ENCODE results near the gene PIMREG. TPM values are rescaled to one million over a fixed set of nuclear protein-coding genes. Genes with fewer than 3 reads are reported as not detected.
A peak's percentile ranks its signal among the peaks of the same experiment; 100 is the strongest.

PIMREG gene
- total RNA-seq, 1 experiment from 2014 or later = 93.6 TPM

DNA sequence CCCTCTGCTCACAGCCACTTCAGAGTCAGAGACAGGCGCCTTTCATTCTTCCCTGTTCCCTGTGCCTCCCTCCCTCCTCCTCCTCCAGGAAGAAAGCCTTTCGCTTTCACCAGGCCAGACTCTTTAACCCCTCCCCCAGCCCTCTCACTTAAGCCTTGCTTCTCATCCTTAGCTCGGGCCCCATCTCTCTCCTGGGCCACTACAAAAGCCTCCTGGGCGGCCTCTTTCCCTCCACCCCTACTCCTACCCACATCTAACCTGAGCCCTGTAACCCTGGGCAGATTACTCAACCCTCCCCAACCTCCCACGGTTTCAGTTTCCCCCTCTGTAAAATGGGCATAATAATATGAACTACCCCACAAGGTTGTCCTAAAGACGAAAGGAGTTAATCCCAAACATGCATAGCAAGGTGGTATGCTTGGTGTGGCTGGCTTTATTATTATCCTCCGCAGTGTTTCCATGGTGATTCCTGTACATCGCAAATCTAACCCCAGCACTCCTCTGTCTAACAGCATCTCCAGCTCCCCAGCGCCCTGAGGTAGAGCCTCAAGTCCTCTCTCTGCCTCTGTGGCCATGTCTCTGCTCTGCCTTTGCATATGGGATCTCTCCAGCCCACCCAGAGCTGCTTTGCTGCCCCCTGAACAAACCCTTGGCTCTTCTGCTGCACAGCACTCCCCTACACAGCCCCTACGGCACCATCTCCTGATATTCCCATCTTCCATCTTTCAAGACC, 17.7 kb downstream of the PIMREG start:
- Histone ChIP-seq H3K27me3 (ENCODE audit: control insufficient read depth, insufficient read depth, low read length) (no peaks in the 10 kb centered on the region; the same call in 1 of the 2 replicates), H3K36me3 (replicated peaks; ENCODE audit: control insufficient read depth, insufficient read depth, low read length) (no peaks in the 10 kb centered on the region), H3K4me3 (ENCODE audit: insufficient read depth, low read depth, low read length) (no peak overlapping the region)
- peak; percentile 91 for DNase-seq

DNA sequence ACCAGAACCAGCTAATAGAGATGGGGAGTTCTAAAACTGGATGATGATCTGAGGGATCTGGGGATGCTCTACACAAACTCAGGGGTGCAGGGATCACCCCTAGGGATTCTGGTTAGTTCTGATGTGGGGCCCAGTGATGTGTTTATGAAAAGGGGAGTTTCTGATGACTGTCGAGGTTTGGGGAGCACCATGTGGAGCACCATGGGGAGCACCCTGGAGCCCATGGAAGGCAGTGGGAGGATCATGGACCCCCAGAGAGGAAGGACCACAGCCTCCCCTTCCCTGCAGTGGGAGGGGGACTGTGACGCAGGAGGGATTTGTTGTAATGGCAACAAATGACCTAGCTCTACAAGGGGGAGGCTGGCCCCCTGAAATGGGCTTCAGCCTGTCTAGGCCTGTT, 18.4 kb downstream of the PIMREG start:
- no peaks in the 10 kb centered on the region; the same call in 1 of the 2 replicates for H3K27me3 ChIP-seq (ENCODE audit: control insufficient read depth, insufficient read depth, low read length)
- no peaks in the 10 kb centered on the region for H3K36me3 ChIP-seq (replicated peaks; ENCODE audit: control insufficient read depth, insufficient read depth, low read length)
- DNase-seq = no peak
- H3K4me3 ChIP-seq (ENCODE audit: insufficient read depth, low read depth, low read length) = no peak overlapping the region

DNA sequence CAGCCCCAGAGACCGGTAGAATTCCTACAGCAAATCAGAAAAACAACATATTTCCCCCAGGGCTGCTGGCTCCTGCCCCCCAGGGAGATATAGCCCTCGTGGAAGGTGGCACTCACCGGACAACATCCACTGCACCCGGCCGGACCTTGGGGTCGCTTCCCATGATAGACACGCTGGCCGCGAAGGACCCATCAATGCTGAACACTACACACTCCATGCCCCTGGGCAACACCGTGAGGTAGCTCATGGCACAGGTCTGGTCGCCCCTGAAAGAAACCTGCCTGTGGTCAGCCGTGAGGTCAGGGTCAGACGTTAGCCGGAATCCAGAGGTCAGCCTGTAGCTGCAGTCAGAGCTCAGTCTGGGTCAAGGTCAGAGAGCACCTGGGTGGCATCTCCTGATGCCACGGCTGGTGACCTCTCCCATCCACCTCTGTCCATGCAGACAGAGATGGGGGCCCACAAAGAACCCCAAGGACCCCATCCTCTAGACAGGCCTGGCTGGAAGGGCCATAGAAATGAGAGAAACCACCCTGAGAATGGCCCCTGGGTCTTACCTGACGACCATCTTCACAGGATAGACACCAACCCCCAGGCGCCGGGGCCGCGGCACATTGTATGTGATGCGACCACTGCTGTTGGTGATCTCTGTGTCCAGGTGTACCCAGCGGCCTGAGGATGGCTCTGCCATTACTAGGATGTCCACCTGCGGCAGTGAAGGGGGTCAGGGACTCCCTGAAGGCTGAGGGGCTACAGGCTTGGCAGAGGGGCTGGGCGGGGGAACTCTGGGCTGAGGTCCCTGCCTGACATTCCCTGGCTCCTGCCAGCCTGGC, 19.6 kb downstream of the PIMREG start:
- no peak for DNase-seq
- Histone ChIP-seq H3K4me3 (ENCODE audit: insufficient read depth, low read depth, low read length) (no peak overlapping the region), H3K27me3 (ENCODE audit: control insufficient read depth, insufficient read depth, low read length) (no peaks in the 10 kb centered on the region; the same call in 1 of the 2 replicates), H3K36me3 (replicated peaks; ENCODE audit: control insufficient read depth, insufficient read depth, low read length) (no peaks in the 10 kb centered on the region)

DNA sequence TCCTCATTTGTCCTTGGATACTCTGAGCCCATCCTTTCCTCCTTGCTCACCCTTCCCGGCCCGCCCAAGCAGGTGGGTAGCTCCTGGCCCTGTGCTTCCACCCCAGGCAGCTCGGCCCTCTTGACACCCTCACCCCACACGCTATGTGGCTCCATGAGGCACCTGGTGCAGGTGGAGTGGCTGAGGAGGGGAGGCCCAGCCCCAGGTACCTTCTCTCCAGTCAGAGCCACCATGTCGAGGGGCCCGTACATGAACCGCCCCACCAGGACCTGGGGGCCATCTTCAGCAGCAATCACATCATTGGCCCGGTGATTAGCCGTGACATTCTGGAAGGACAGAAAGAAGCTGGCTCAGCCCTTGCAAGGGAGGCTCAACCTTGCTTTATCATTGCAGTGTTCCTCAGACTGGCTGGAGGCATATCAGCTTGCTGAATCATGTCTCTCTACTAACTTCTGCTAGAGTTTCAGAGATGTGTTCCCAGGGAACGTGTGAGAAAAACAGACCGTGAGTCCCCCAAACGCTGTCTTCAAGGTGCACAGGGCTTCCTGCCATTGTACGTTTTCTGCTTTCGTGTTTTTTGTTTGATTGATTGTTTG, 20.3 kb downstream of the PIMREG start:
- no peaks in the 10 kb centered on the region for H3K36me3 ChIP-seq (replicated peaks; ENCODE audit: control insufficient read depth, insufficient read depth, low read length)
- H3K4me3 ChIP-seq (ENCODE audit: insufficient read depth, low read depth, low read length) = no peak overlapping the region
- DNase-seq = no peak
- H3K27me3 ChIP-seq (ENCODE audit: control insufficient read depth, insufficient read depth, low read length) = no peaks in the 10 kb centered on the region

DNA sequence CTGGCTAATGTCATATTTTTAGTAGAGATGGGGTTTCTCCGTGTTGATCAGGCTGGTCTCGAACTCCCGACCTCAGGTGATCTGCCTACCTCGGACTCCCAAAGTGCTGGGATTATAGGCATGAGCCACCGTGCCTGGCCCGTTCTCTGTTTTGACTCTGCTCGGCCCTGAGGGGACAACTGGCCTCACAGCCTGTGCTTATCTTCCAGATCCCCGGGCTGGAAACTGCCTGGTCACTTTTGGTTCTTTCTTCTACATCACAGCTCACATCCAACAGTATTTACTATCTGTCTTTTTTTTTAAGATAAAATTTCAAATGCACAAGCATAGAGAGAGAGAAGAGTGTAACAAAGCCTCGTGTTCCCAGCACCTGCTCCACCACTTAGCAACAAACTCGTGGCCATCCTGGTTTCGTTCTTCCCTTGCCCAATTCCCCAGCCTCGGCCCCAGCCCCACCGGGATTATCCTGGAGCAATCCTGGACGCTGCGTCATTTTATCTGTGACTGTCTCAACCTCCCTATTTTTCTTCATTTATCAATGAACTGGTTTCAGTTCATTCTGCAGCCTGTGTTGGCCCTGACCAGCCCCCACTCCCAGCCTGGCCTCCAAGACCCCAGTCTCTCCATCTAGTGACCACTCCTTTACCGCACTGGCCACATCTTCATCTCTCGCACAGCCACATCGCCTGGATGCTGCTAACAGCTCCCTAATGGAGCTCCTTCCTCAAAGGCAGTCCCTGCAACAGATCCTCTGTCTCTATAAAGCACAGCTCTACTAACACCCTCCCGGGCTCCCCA, 21.1 kb downstream of the PIMREG start:
- Histone ChIP-seq H3K27me3 (ENCODE audit: control insufficient read depth, insufficient read depth, low read length) (no peaks in the 10 kb centered on the region), H3K4me3 (ENCODE audit: insufficient read depth, low read depth, low read length) (no peak overlapping the region), H3K36me3 (replicated peaks; ENCODE audit: control insufficient read depth, insufficient read depth, low read length) (no peaks in the 10 kb centered on the region)
- DNase-seq = no peak

DNA sequence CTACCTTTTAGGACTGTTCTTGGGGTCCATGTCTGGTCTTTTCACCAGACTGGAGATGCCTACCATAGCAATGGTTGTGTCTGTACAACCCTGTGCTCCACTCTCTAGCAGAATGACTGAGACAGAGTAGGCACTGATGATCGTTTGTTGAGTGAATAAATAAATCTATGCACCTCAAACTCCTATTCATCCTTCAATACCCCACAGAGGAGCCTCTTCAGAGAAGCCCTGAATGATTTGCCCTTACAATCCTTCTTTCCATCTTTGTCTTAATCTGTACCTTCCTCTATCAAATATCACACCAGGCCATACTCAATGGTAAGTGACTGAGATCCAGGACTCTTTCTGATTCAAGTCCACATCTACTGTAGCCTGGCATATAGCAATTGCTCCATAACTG, 23.3 kb downstream of the PIMREG start:
- Histone ChIP-seq H3K36me3 (replicated peaks; ENCODE audit: control insufficient read depth, insufficient read depth, low read length) (no peaks in the 10 kb centered on the region), H3K4me3 (ENCODE audit: insufficient read depth, low read depth, low read length) (no peak overlapping the region), H3K27me3 (ENCODE audit: control insufficient read depth, insufficient read depth, low read length) (no peaks in the 10 kb centered on the region)
- DNase-seq = no peak

DNA sequence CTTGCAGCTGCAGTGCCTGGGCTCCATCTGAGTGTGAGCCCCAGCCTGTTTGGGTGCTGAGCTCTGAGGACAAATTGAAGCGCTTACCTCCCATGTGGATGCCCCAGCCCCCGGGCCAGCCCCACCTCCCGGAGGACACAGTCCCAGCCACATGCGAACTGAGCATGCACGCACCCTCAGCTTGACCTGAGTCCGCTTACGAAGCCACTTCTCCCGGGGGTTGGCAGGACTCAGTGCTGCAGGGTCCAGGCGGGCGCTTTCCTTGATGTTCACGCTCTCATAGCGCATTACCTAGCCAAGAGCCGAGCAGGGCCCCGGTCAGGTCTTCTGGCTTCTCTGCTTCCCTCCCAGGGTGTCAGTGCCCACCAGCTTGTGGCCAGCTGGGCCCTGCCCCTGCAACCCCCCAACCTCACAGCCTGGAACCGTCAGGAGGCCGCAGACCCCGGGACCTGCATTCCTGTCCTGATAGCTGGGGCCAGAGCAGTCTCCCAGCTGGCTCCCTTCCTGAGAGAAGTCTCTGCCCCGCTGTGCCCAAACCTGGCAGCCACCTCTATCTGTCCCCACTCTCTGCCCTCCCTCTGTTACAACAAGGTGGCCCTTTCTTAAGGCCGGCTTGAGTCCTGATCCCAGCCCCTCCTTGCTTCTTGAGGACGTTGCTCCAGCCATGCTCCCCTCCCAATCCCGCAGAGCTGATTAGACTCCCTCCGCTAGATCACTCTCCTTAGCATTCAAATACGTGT, 24.0 kb downstream of the PIMREG start:
- H3K36me3 ChIP-seq (replicated peaks; ENCODE audit: control insufficient read depth, insufficient read depth, low read length) = no peaks in the 10 kb centered on the region
- no peak for DNase-seq
- no peak overlapping the region for H3K4me3 ChIP-seq (ENCODE audit: insufficient read depth, low read depth, low read length)
- H3K27me3 ChIP-seq (ENCODE audit: control insufficient read depth, insufficient read depth, low read length) = no peaks in the 10 kb centered on the region

DNA sequence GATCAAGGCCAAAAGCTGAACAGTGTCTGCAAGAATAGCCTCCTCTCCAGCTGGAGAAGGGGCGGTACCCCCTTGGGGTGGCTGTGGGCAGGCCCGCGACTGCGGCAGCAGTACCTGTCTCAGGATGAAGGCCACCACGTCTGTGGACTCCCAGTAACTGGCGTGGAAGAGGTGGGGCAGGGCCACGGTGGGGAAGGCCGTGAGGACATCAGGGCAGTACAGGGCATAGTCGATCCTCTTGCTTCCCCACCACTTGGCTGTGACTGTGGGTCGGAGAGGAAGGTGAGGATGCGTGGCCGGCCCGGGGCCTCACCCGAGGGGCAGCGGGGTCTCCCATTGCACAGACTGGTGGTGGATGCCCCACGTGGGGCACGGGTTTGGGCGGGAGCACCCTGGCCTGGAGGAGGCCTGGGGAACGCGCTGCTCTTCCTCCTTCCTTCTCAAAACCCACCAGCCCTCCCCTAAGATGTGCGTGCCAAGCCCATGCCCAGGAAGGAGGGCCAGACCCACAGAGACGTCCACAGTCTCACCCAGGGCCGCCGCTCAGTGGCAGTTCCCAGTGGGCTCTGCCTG, 26.0 kb downstream of the PIMREG start:
- Histone ChIP-seq H3K4me3 (ENCODE audit: insufficient read depth, low read depth, low read length) (no peak overlapping the region), H3K36me3 (replicated peaks; ENCODE audit: control insufficient read depth, insufficient read depth, low read length) (no peaks in the 10 kb centered on the region)

DNA sequence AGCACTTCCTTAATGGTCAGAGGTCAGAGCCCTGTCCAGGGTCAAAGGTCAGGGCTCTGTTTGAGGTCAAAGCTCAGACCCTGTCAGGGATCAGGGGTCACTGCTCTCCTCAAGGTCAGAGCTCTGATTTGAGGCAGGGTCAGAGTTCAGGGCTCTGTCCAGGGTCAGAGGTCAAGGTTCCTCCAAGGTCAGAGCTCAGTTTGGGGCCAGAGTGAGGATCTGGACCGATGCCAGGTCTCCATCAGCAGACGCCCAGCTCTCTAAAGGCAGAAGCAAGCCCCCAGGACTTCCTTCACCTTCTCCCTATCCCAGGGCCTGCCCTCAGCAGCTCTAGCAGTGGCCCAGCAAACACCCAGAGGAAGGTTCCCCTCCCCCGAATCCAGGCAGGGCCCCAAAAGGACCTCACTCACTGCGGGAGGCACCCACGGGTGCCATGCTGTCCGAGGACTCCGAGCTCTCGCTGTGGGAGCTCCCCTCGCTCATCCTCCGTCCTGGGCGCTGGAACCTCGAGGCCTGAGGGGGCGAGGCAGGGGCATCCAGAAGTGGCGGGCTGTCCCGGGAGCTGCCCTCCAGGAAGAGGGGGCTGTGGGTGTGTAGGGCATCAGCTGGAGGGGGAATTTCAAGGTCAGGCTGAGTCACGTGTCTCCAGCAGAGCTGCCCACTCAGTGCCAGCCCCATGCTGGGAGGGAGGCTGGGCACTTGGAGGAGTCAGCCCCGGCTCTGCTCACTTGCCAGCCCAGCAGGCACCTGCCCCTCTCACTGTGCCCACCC, 26.7 kb downstream of the PIMREG start:
- Histone ChIP-seq H3K4me3 (ENCODE audit: insufficient read depth, low read depth, low read length) (no peak overlapping the region), H3K27me3 (ENCODE audit: control insufficient read depth, insufficient read depth, low read length) (no peaks in the 10 kb centered on the region), H3K36me3 (replicated peaks; ENCODE audit: control insufficient read depth, insufficient read depth, low read length) (no peaks in the 10 kb centered on the region)
- DNase-seq = no peak

More for the DNA sequence above, 26.0 kb downstream of the PIMREG start:
- H3K27me3 ChIP-seq (ENCODE audit: control insufficient read depth, insufficient read depth, low read length) = no peaks in the 10 kb centered on the region
- no peak for DNase-seq

DNA sequence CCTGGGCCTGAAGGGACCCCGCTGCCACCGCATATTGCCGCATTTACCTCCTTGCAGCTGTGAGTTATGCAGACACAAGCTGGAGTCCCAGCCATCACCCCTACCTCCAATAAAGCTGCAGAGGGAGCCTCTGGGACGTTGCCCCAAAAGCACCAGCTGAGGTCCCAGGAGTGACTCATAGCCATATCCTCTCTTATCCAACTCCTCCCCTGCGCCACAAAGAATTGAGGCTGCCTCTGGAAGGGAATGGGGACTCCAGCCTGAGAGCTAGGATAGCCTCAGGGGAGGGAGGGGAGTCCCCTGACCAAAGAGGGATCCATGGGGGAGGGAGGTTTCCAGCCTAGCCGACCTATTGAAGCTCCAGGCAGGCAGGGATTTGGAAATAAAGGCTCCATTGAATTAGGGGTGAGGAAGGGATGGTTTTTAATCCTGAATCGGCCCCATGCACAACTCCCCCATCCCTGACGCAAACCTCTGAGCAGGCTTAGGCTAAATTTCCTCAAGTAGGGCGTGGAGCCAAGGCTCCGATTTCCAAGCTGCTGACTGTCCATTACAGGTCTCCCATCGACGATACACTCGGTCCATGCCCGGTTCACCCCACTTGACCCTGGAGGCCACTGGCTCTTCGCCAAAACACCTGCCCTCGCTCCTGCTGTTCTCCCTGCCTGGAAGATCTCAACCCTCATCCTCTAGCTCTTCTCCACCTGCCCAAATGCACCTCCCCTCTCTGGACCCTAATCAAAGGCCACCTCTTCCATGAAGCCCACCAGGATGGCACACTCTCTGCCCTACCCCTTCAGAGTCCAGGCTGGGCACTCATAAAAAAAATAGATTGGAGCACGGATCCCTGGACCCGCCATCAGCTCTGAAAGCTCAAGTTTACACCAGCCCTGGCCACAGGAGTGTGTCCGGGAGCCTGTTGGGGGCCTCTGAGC, 27.5 kb downstream of the PIMREG start:
- Histone ChIP-seq H3K36me3 (replicated peaks; ENCODE audit: control insufficient read depth, insufficient read depth, low read length) (no peaks in the 10 kb centered on the region), H3K4me3 (ENCODE audit: insufficient read depth, low read depth, low read length) (no peak overlapping the region), H3K27me3 (ENCODE audit: control insufficient read depth, insufficient read depth, low read length) (no peaks in the 10 kb centered on the region)
- no peak for DNase-seq

DNA sequence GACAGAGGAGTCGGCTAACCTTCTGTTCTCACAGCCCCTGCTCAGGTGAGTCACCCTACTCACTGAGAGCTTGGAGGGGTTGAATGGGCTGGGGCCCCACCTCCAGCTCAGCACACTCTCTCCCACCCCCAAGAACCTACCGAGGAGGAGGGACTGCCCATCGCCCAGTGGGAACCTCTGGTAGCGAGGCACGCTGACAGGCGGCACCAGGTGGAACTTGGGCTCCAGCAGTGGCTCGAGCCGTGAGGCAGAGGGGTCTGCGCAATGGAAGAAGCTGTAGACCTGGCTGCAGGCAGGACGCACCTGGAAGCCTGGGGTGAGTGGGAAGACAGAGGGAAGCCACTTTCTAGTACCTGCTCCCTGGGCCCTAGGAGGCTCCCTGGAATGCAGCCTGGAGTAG, 28.3 kb downstream of the PIMREG start:
- no peak for DNase-seq
- Histone ChIP-seq H3K27me3 (ENCODE audit: control insufficient read depth, insufficient read depth, low read length) (no peaks in the 10 kb centered on the region), H3K4me3 (ENCODE audit: insufficient read depth, low read depth, low read length) (no peak overlapping the region)

DNA sequence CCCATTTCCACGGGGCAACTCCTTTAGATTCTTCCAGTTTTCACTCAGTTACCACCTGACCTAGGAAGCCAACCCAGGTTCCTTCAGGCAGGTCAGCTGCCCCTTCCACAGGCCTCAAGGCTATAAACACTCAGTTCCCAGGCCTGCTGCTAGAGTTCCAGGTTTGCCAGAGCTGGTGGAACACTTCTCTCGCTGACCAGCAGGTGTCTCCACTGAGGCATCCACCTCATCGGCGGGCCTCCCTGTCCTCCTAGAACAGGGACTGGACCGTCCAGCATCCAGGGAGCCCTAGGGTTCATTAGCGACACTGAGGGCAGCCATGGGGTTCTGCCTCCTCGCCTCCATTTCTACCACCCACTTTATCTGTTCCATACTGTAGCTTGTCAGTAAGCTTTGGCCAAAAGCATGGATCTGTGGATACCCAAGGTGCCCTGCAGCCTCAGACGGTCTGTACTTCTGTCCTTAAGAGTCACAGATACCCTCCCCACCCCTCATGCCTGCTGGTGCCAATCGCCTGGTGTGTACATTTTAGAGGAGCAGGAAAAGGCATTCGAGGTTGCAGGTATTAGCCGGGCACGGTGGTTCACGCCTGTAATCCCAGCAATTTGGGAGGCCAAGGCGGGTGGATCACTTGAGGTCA, 29.0 kb downstream of the PIMREG start:
- Histone ChIP-seq H3K27me3 (ENCODE audit: control insufficient read depth, insufficient read depth, low read length) (no peaks in the 10 kb centered on the region), H3K36me3 (replicated peaks; ENCODE audit: control insufficient read depth, insufficient read depth, low read length) (no peaks in the 10 kb centered on the region), H3K4me3 (ENCODE audit: insufficient read depth, low read depth, low read length) (no peak overlapping the region)
- peak; percentile 96 for DNase-seq

More for the DNA sequence above, 28.3 kb downstream of the PIMREG start:
- H3K36me3 ChIP-seq (replicated peaks; ENCODE audit: control insufficient read depth, insufficient read depth, low read length) = no peaks in the 10 kb centered on the region

Data from H7 (cell line).